Placental pericyte (primary cell): ENCODE data around the gene LRFN5. TPM values are rescaled to one million over a fixed set of nuclear protein-coding genes. Genes with fewer than 3 reads are reported as not detected.

Experiments used
- small RNA-seq: library from RNA; depleted of rRNA; stranded (forward); fragments of <200 nt; gene quantifications from one replicate; pipeline ENCODE3, GENCODE V24; 2012; ENCODE audit warnings: low replicate concordance
- total RNA-seq: library from RNA; depleted of rRNA; stranded (reverse); fragments of >200 nt; gene quantifications from 2 replicates; pipeline ENCODE4 v1.2.3, GENCODE V29; 2012

LRFN5 gene
- 0.22 and 3.6 TPM in 2 replicates for total RNA-seq

GRCh38 chr14:41606532-41607303, at the start of gene LRFN5:
LRFN5 (plus strand) TSS chr14:41606876.

Small RNAs within 50 kb of the gene (small RNA-seq; reads per million reads assigned to genes)
- not detected for gene RF00322
